H1 (cell line): ENCODE data around the gene ACOT6. TPM values are rescaled to one million over a fixed set of nuclear protein-coding genes. Genes with fewer than 3 reads are reported as not detected.

Experiments used
- BCL11A ChIP-seq, 2 experiments: IDR thresholded peaks; one replicate each; pipeline ENCODE4 v1.6.1; 2011; ENCODE audit warnings: low read depth in 2 of 2, low read length in 2 of 2, mild to moderate bottlenecking in 2 of 2
- CTBP2 ChIP-seq: IDR thresholded peaks from 2 replicates; pipeline ENCODE4 v1.7.0; 2011; ENCODE audit warnings: borderline replicate concordance, mild to moderate bottlenecking, moderate library complexity, mixed read lengths, low read length; ENCODE audit not compliant: insufficient read depth, insufficient read length
- POU5F1 ChIP-seq: IDR thresholded peaks from 2 replicates; pipeline ENCODE4 v1.6.1; 2011; ENCODE audit warnings: low read depth, mild to moderate bottlenecking, low read length, moderate library complexity
- RAD21 ChIP-seq, 2 experiments: IDR thresholded peaks in 1 of 2; conservative IDR thresholded peaks in 1 of 2; 2 replicates each; pipeline ENCODE4 v1.6.1; 2011; ENCODE audit warnings: low read depth in 2 of 2, low read length in 2 of 2, improper control_type of control experiment in 1 of 2, inconsistent platforms in 1 of 2, mild to moderate bottlenecking in 1 of 2, moderate library complexity in 1 of 2
- RBBP5 ChIP-seq: IDR thresholded peaks from 2 replicates; pipeline ENCODE4 v1.7.1; 2012; ENCODE audit warnings: low read depth, mild to moderate bottlenecking, inconsistent platforms, low read length, moderate library complexity, borderline replicate concordance
- RXRA ChIP-seq: IDR thresholded peaks from 2 replicates; pipeline ENCODE4 v1.6.1; 2011; ENCODE audit warnings: low read depth, mild to moderate bottlenecking, low read length, moderate library complexity; ENCODE audit not compliant: insufficient read depth
- SIN3A ChIP-seq, 2 experiments: IDR thresholded peaks in 1 of 2; conservative IDR thresholded peaks in 1 of 2; 2 replicates each; pipeline ENCODE4 v1.6.1; 2011 to 2012; ENCODE audit warnings: low read length in 2 of 2, improper control_type of control experiment in 1 of 2, low read depth in 1 of 2, mild to moderate bottlenecking in 1 of 2
- polyA plus RNA-seq, 7 experiments: library from polyadenylated mRNA; depleted of rRNA in 3 of 7; stranded (reverse) in 5 of 7; unstranded in 2 of 7; fragments of >200 nt in 5 of 7; fragments of 200-250 nt in 2 of 7; gene quantifications; 1 replicate in 5 of 7; 2 replicates in 1 of 7; 4 replicates in 1 of 7; pipeline versions ENCODE4 v1.2.1 to v1.2.3, GENCODE V29; 2011 to 2013; ENCODE audit warnings: missing spikeins in 2 of 7, mixed read lengths in 2 of 7
- total RNA-seq: library from RNA; stranded (reverse); fragmentation: NEBNext Ultra II Directional; extraction: Animal tissue kit (Norgen Biotek cat#: 25700); gene quantifications from 2 replicates; pipeline ENCODE4 v1.2.1, GENCODE V29; 2021

ACOT6 gene
- total and polyA plus RNA-seq, 2 of the 8 experiments (the other 6 are each of a cell fraction or from before 2014, with no cell fraction given): not detected

- no peak for TF ChIP-seq RAD21 (IDR thresholded peaks at IDR 0.05 in 1 of 2, conservative IDR thresholded peaks at IDR 0.05 in 1 of 2; ENCODE audit: low read depth in 2 of 2, low read length in 2 of 2)
- TF ChIP-seq BCL11A (IDR thresholded peaks at IDR 0.05; ENCODE audit: low read depth in 2 of 2, low read length in 2 of 2): no peak
- no peak for TF ChIP-seq CTBP2
- no peak for TF ChIP-seq POU5F1
- no peak for TF ChIP-seq SIN3A (conservative IDR thresholded peaks at IDR 0.05 in 1 of 2, IDR thresholded peaks at IDR 0.05 in 1 of 2; ENCODE audit: low read depth in 1 of 2, low read length in 2 of 2)
- TF ChIP-seq RBBP5: no peak
- no peak for TF ChIP-seq RXRA
Observed at GRCh38 chr14:73606271-73606670, 6.0 kb upstream of the ACOT6 start (continued).
